HG03159 (cell line): Measurements from ENCODE around the gene GALNT18.
A peak's percentile ranks its signal among the peaks of the same experiment; 100 is the strongest.

Experiments used
- ATAC-seq: cut with Tn5 transposase; IDR thresholded peaks from one replicate; pipeline ENCODE4 v1.9.1; 2021; ENCODE audit warnings: mild to moderate bottlenecking, moderate library complexity; ENCODE audit not compliant: unreplicated experiment

Gene GALNT18

GRCh38 chr11:11320825-11321224 lies 301.0 kb downstream of the GALNT18 start:
- ATAC-seq, result no peak

GRCh38 chr11:11318961-11319360 lies 302.8 kb downstream of the GALNT18 start:
- ATAC-seq, result peak; percentile 52

GRCh38 chr11:11318461-11318860 lies 303.3 kb downstream of the GALNT18 start:
- no peak for ATAC-seq

- ATAC-seq, result no peak
These were observed 305.1 kb downstream of the GALNT18 start for GRCh38 chr11:11316651-11317230.

- ATAC-seq, result no peak
These were observed 307.7 kb downstream of the GALNT18 start for GRCh38 chr11:11313902-11314692.

- ATAC-seq, result no peak
These were observed 308.4 kb downstream of the GALNT18 start for GRCh38 chr11:11313426-11313825.

GRCh38 chr11:11312738-11313137 lies 309.1 kb downstream of the GALNT18 start:
- no peak for ATAC-seq

- ATAC-seq, result no peak
These were observed 310.6 kb downstream of the GALNT18 start for GRCh38 chr11:11311169-11311568.

- no peak for ATAC-seq
These were observed 311.9 kb downstream of the GALNT18 start for GRCh38 chr11:11309906-11310305.

- ATAC-seq, result no peak
These were observed 313.6 kb downstream of the GALNT18 start for GRCh38 chr11:11308249-11308648.

GRCh38 chr11:11306855-11307254 lies 314.9 kb downstream of the GALNT18 start:
- no peak for ATAC-seq

GRCh38 chr11:11304550-11304949 lies 317.3 kb downstream of the GALNT18 start:
- no peak for ATAC-seq

- no peak for ATAC-seq
These were observed 319.2 kb downstream of the GALNT18 start for GRCh38 chr11:11302565-11302964.

- no peak for ATAC-seq
These were observed 320.6 kb downstream of the GALNT18 start for GRCh38 chr11:11301212-11301611.

- no peak for ATAC-seq
These were observed 324.2 kb downstream of the GALNT18 start for GRCh38 chr11:11297578-11297977.

- no peak for ATAC-seq
These were observed 325.4 kb downstream of the GALNT18 start for GRCh38 chr11:11296434-11296833.

GRCh38 chr11:11294551-11294855 lies 327.3 kb downstream of the GALNT18 start:
- ATAC-seq, result no peak

GRCh38 chr11:11293798-11294550 lies 327.8 kb downstream of the GALNT18 start:
- no peak for ATAC-seq

- ATAC-seq, result no peak
These were observed 329.0 kb downstream of the GALNT18 start for GRCh38 chr11:11292839-11293238.

GRCh38 chr11:11291041-11292015 lies 330.5 kb downstream of the GALNT18 start:
- no peak for ATAC-seq

GRCh38 chr11:11290354-11290753 lies 331.5 kb downstream of the GALNT18 start:
- no peak for ATAC-seq
